HG03460 (cell line): ENCODE data around the gene SCYGR4.
"Not testable (repeated sequence)": the region's sequence is repeated elsewhere in the genome, so short reads cannot be mapped to it uniquely, and the experiment has no call there.

ENCODE experiments used
- ATAC-seq: cut with Tn5 transposase; IDR thresholded peaks from one replicate; pipeline ENCODE4 v1.9.1; 2021; ENCODE audit not compliant: unreplicated experiment

Gene SCYGR4

GRCh38 chr2:227617316-227618230 is at the start of gene SCYGR4:
Gene SCYGR4 (plus strand): TSS chr2:227617498. CDS start chr2:227617498, 0 bp downstream.
- ATAC-seq = no peak

GRCh38 chr2:227568852-227569169 is 48.5 kb upstream of the SCYGR4 start:
- no peak for ATAC-seq

- ATAC-seq = no peak
These were observed 46.7 kb upstream of the SCYGR4 start for GRCh38 chr2:227570615-227571014.

- no peak for ATAC-seq
These were observed 41.2 kb upstream of the SCYGR4 start for GRCh38 chr2:227576110-227576509.

- no peak for ATAC-seq
These were observed 40.5 kb upstream of the SCYGR4 start for GRCh38 chr2:227576812-227577211.

- ATAC-seq = no peak
These were observed 39.7 kb upstream of the SCYGR4 start for GRCh38 chr2:227577555-227577954.

GRCh38 chr2:227578642-227579041 is 38.7 kb upstream of the SCYGR4 start:
- no peak for ATAC-seq

- ATAC-seq = no peak
These were observed 37.5 kb upstream of the SCYGR4 start for GRCh38 chr2:227579791-227580190.

- ATAC-seq = no peak
These were observed 34.9 kb upstream of the SCYGR4 start for GRCh38 chr2:227582369-227582768.

- ATAC-seq = peak; percentile 87
These were observed 24.5 kb upstream of the SCYGR4 start for GRCh38 chr2:227592694-227593387.

GRCh38 chr2:227595797-227596196 is 21.5 kb upstream of the SCYGR4 start:
- ATAC-seq = no peak

GRCh38 chr2:227597036-227597435 is 20.3 kb upstream of the SCYGR4 start:
- ATAC-seq = no peak

GRCh38 chr2:227597998-227598397 is 19.3 kb upstream of the SCYGR4 start:
- no peak for ATAC-seq

- ATAC-seq = not testable (repeated sequence)
These were observed 18.3 kb upstream of the SCYGR4 start, which contains the start of gene SCYGR2 for GRCh38 chr2:227598835-227599503. Gene SCYGR2 (plus strand): TSS chr2:227598893. CDS start chr2:227598893, 0 bp downstream.

- no peak for ATAC-seq
These were observed 14.9 kb upstream of the SCYGR4 start for GRCh38 chr2:227602358-227602757.

- ATAC-seq = no peak
These were observed 10.8 kb upstream of the SCYGR4 start for GRCh38 chr2:227606476-227606875.

- no peak for ATAC-seq
These were observed 9.4 kb upstream of the SCYGR4 start for GRCh38 chr2:227607941-227608340.

GRCh38 chr2:227608561-227609338 is 8.5 kb upstream of the SCYGR4 start:
- ATAC-seq = peak; percentile 63

GRCh38 chr2:227610123-227610522 is 7.2 kb upstream of the SCYGR4 start:
- ATAC-seq = no peak

- ATAC-seq = no peak
These were observed 4.6 kb upstream of the SCYGR4 start for GRCh38 chr2:227612546-227613271.
